Central memory CD4-positive, alpha-beta T cell (primary cell): ENCODE data around the gene DHRS1.

Experiments
- DNase-seq: peaks from one replicate; pipeline ENCODE4 v3.0.0; 2022

DHRS1 gene

DNA sequence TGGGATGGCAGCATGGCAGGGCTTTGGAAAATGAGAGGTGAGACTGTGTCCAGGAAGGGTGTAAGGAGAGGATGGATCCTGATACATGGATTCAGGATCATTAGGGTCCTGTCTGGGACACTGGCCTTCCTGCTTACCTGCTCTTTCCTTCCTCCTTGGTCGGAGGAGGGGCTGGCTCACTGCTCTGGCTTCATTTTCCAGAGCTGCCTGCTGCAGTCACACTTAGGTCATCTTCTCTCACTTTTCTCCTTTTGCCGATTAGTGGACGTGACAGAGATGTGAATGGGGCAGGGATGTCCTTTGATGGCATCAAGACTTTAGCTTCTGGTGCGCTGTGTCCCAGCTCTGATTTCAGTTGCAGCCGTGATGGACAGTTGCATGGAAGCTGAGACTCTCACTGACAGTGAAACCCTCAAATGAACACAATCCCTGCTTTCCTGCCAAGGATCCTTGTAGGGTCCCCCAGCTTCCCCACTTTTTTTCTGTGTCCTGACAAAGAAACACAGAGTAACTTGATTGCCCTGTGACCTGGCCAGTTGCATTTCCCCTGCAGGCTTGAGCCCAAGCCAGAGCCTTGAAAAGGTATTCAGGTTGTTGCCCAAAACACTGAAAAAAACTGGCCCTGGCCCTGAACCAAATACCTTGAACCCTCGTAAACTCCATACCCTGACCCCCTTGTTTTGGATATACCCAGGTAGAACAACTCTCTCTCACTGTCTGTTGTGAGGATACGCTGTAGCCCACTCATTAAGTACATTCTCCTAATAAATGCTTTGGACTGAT lies 9.0 kb upstream of the DHRS1 start:
- DNase-seq: no peak

DNA sequence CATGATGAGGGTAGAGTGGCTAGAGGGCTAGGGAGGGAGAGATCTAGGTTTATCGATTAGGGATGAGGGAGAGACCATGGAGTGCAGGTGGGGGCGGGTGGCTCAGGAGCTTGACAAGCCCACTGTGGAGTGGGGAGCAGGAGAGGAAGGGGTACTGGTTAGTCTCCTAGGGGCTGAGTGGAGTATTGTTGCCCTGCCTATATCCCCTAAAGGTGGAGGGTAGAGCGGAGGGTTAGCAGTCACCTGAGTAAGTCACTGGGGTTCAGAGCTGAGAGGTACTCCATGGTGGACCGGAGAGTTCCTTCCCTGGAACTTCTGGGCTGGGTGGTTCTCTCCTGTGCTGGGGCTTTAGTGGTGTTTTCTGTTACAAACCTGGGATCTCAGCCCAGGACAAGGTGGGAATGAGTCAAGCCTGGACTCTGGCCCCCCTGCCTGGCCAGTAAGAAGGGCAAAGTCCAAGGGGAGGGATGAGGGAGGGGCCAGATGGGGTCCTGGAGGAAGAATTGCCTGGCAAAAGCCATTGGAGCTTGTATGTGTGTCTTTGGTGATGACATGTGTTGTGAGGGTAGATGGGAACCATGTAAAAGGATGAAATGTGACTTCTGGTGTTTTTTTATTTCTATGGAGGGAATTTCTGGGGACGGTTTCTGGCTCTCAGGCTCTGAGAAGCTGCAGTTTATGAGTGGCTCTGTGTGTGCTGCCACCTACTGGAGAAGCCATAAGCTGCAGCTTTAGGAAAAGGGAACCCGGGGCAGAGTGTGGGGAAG lies 8.2 kb upstream of the DHRS1 start, which contains the start of gene CIDEB:
Gene CIDEB (minus strand): TSS at position 403 of the 767 bp plus-strand sequence. CDS start 119 bp downstream, at position 284.
- DNase-seq: peak; percentile 48

GRCh38 chr14:24307156-24307574 lies 7.6 kb upstream of the DHRS1 start:
- DNase-seq: no peak

GRCh38 chr14:24304019-24304387 lies 4.4 kb upstream of the DHRS1 start:
- no peak for DNase-seq

DNA sequence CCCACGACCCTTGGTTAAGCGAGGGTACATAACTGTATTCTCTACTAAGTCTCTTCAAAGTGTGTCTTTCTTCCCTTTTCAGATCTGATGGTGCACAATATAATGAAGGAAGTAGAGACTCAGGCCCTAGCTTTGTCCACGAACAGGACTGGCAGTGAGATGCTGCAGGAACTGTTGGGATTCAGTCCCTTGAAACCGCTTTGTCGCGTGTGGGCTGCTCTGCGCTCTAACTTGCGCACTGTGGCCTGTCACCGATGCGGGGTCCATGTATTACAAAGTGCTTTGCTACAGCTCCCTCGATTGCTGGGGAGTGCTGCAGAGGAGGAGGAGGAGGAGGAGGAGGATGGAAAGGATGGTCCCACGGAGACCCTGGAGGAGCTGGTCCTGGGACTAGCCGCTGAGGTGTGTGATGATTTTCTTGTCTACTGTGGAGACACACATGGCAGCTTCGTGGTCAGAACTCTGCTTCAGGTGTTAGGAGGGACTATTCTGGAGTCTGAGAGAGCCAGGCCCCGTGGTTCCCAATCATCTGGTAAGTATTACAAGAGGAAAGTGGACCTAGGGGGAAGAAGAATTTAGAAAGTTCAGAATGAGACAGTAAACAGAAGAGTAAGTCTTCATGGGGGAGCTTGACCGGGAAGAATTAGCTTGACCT lies 873 bp upstream of the DHRS1 start:
- no peak for DNase-seq

DNA sequence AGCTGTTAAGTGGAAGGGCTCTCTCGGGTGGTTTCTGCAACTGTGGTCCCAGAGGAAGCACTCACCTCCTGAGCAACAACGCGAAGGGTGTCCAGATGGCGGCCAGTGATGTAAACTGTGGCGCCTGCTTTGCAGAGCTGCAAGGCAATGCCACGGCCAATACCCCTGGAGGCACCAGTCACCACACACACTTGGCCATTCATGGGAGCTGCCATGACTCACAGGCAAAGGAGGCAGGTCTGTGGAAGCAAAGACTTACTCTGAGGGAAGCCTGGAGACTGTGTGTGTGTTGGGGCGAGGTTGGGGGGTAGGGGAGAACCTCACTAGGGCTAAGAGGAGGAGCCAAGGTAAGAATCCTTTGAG lies 707 bp downstream of the DHRS1 start:
- DNase-seq: no peak

GRCh38 chr14:24297190-24297964 lies 2.2 kb downstream of the DHRS1 start:
- no peak for DNase-seq

DNA sequence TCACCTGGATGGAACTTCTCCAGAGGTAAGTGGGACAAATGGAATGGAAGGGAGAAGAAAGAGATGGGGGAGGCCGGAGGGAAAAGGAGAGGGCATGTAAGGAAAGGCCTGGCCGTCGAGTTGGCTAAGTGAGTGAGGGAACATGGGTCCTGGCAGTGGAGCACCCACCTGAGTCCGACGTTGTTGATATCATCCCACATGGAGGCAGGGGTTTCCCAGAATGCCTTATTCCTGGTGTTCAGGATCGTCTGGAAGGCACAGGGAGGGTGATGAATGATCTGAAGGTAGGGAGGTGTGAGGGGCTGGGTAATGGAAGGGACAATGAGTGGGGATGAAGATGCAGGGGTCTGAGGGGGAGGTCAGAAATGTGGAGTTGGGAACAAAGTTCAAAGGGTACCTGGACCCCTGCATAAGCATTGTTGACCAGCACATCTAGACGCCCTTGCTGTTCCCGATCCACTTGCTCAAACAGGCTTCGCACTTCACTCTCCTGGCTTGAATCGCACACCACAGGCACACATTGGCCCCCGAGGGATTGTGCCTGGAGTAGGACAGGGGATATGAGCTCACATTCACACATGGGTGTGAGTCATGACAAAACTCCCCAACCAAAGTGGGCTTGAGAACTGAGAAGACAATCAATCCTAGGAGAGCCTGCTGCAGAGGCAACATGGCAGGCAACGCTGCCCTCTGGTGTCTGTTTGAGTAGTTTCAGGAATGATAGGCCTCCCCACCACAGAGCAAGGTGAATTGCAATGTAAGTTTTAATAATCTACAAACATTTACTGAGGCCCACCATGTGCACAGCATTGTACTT lies 3.0 kb downstream of the DHRS1 start:
- peak; percentile 74 for DNase-seq

GRCh38 chr14:24293525-24293924 lies 6.1 kb downstream of the DHRS1 start:
- no peak for DNase-seq

GRCh38 chr14:24292118-24292807 lies 7.3 kb downstream of the DHRS1 start:
- no peak for DNase-seq

DNA sequence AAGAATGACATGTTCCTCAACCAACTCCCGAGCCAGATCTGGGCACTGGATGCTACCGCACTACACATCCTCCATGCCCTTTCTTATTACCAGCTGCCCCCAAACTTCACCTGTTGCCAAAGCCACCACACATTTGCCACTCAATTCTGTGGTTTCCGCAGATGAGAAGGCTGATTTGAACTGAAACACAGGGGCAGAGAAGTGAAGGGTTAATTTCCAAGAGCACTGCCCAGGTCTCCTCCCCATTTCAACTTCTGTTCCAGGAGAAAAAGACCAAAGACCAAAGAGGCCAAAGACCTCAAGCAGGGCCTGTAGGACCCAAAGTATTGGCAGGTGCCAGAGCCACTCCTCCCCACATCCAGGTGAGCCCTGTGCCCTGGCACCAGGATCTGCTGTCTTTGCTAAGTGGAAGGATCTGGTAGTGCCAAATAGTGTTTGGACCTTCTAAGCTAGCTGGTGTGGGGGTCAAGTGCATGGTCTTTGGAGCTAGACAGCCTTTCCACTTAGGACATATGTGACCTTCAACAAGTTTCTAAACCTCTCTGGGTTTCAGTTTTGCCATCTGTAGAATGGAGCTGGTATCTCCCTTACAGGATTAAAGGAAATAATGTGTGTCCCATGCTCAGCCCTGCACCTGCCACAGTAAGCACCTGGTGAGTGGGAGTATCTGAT lies 8.0 kb downstream of the DHRS1 start:
- no peak for DNase-seq

DNA sequence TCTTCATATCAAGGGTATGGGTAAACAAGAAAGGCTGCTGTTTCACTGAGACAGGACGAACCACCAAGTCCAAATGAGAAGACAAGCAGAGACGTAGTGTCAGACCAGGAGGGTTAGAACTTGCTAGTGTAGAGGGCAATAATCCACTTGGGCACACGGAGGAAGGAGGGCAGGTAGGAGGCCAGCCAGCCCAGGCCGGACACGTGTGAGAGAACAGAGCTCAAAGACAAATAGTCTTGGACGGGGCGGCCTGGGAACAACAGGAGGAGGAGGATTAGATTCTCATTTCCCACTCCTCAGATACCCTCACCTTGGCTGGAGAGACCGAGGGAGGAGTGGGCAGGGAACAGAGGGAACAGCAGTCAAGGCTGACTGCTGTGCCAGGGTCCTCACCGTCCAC lies 8.8 kb downstream of the DHRS1 start:
- no peak for DNase-seq

DNA sequence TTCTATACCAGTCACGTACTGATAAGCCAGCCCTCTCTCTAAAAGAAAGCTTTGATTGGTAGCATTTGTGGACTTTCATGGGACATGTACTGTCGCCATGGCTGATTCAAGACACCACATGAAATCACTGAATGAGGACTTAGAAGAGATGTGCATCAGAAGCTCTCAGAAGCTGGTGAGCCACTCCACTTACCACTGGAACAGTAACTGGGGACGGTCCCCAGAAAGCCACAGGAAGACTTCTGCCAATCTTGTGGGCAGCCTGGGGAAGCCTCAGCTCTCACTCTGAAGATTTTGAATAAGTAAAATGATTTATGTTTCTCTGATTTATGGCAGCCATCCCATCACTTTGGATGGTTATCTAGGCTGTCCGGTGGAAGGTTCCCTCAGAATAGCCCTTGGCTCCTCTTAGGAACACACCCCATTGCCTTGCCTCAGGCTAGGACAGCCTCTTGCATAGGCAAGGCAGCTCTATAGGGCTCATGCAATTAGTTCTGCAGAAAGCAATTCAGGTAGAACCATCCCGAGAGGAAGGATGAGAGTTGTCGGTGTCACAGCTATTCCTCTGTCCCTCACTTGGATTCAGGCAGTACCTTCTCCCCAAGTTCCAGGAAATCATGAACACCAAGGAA lies 9.8 kb downstream of the DHRS1 start:
- DNase-seq: no peak

DNA sequence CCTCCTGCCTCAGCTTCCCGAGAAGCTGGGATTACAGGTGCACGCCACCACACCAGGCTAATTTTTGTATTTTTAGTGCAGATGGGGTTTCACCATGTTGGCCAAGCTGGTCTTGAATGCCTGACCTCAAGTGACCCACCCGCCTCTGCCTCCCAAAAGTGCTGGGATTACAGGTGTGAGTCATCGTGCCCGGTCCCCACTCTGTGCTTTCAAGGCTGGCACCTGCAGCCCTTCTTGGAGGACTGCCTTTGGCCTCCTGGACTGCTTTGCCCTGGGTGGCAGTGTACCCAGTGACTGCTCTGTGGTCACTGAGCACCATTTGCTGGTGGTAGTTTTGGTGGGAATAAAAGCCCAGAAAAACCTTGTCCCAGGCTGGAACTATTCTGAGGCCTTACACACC lies 12.6 kb downstream of the DHRS1 start:
- no peak for DNase-seq

DNA sequence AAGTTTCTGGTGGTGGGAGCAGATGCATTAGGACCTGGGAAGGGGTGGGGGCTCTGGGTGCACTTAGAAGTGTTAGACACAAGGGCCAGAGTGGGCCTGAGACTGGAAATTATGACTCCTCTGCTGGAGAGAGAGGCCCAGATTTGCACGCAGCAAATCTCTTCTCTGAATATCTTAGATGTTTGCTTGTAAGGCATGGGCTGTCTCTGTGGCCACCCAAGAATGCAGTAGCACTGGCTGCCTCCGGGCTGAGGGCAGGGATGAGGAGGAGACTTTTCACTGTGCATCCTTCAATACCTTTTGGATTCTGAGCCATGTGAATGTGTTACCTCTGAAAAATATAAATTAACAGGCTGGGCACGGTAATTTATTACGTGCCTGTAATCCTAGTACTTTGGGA lies 14.2 kb downstream of the DHRS1 start:
- no peak for DNase-seq

DNA sequence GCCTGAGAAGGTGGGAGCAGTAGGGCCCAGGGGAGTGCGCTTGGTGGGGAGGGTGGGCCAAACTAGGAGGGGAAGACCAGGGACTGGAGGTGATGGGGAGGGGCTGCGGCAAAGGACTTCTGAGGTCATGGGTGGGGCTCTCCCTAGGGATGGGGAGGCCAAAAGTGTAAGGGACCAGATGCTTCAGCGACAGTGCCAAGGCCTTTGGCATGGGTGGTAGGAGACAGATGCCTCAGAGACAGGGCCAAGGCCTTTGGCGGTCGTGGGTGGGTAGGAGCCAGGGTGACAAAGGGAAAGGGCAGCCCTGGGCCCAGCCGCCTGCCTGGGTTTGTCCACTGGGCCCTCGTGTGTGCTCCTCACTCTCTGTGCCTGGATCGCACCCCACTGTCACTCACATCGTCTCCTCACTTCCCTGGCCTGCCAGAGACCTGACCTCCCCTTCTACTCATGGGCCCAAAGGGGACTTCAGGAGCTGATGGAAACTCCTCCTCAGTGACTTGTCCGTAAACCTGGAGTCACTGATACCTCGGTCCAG lies 15.0 kb downstream of the DHRS1 start:
- DNase-seq: no peak

- no peak for DNase-seq
Measured at GRCh38 chr14:24283796-24284460, 15.7 kb downstream of the DHRS1 start.

DNA sequence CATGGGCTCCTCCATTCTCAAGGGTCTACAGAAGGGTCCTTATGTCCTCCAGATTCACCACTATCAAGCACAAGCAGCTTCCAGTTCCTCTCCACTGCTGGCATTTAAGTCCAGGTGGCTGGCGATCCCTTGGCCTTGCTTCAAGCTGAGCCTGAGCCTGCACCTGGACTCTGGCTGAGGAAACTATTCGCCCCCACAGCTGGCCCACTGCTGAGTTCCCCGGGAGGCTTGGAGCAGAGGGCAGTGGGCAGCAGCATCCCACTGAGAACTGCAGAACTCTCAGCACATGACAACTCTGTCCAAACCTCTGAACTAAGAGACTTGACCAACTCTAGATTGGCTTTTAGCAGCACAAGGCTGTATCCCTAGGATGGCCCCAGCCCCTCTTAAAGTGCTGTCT lies 16.8 kb downstream of the DHRS1 start:
- DNase-seq: no peak

GRCh38 chr14:24281636-24282035 lies 17.9 kb downstream of the DHRS1 start:
- DNase-seq: no peak
